T-helper 1 cell (primary cell): ENCODE measurements around the gene VIM.

ENCODE experiments used
- DNase-seq, 5 donors: peaks; one replicate each; pipeline ENCODE4 v3.0.0-alpha.2; 2012 to 2020

VIM gene

GRCh38 chr10:17210361-17210760, 17.7 kb upstream of the VIM start:
- DNase-seq, result no peak

DNA sequence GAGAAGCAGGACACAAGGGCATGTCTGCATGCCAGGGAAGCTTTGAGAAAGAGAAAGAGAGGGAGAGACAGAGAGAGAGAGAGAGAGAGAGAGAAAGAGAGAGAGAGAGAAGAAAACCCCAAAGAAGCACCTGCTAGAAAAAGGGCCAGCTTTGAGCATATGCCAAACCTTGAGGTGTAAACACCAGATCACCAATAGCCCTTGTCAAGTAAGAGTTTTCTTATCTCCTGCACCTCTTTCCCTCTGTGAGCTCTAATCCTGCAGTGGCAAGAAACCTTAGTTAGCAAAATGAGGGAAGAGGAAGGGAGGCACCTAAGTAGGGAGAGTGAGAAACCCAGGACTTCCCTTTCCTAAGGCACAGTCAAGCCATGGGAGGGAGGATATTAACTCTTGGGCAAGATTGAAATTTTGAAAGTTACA, 15.2 kb upstream of the VIM start:
- DNase-seq, result no peak

GRCh38 chr10:17213646-17214349, 14.2 kb upstream of the VIM start:
- no peak for DNase-seq

- DNase-seq, result no peak
Measured at GRCh38 chr10:17214526-17214925, 13.5 kb upstream of the VIM start.

GRCh38 chr10:17214971-17215781, 12.9 kb upstream of the VIM start:
- no peak for DNase-seq

DNA sequence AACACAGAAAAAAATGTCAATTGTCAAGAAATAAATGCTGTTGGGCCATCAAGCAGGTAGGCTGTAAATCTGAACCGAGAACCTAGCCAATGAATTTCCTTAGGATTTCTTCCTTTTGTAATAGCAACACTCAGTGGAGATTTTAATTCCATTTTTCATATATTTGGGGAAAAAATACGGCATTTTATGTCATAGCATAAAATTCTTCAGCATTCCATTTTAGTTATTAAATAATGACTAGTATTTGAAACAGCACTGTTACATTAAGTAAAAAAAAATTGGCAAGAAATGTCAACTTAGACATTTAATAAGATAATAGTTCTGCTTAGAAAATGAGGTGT, 12.3 kb upstream of the VIM start:
- DNase-seq, result no peak

- peak in 1 of 5 donors; percentile 92 for DNase-seq
Measured at GRCh38 chr10:17216217-17216900, 11.7 kb upstream of the VIM start.

- DNase-seq, result no peak
Measured at GRCh38 chr10:17216901-17217395, 11.1 kb upstream of the VIM start.

DNA sequence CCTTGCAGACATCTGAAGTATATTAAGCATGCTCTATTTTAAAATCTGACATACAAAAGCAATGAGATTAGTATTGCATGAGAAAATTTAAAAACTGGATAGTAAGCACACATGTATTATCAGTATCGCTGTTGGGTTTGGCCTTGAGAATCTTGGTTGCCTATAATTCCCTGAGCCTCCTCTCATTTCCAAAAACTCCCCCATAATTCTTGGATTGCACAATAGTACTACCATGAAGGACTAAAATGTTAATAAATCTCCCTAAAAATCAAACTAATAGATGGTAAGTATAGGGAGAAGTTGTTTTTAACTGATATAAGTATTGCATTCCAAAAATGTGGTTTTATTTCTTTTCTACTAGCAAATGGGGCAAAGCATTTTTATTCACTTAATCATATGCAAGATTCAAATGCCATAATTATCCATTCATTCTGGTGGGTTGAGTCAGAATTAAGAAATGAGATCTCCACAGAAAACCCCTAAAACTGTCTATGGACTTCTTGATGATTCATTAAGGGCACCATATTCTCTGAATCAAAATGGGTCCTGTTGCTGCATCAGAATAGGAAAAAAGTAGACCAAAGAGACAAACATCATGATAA, 10.3 kb upstream of the VIM start:
- DNase-seq, result no peak

- DNase-seq, result no peak
Measured at GRCh38 chr10:17219024-17219423, 9.0 kb upstream of the VIM start.

- DNase-seq, result no peak
Measured at GRCh38 chr10:17220652-17221100, 7.4 kb upstream of the VIM start.

DNA sequence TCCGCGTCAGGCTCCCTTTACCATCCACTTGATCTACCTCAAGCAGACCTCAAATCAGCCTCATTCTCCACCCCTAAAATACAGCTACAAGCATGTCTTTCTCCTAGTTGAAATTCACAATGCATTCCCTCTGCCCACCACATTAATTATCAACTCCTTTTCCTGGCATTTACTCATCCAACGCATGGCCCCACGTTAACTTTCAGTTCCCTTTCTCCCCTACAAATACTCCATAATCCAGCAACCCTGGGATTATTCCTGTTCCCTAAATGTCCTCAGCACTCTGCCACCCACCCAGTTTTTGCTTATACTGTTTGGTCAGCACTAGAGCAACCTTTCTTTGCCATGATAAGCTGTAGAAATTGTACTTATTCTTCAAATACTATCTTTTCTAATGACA, 5.7 kb upstream of the VIM start:
- DNase-seq, result no peak

GRCh38 chr10:17225808-17226207, 2.2 kb upstream of the VIM start:
- no peak for DNase-seq

DNA sequence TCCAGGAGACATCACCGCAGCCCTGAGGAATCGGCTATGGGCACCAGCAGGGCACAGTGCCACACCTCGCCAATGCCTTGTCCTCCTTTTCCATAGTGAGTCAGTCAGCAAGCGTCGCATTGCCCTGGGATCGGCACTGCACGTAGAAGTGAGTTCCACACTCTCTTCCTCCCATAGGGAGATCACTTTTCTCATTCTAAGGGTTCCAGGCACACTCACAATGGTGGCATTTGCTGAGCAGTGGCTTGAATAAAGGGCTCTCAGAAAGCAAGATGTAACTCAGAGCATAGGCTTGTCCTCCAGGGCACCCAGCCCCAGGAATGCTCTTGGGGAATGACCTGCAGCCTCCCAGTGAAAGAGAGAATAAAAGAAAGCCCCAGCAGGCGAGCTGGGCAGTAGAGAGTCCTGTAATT, 1.1 kb upstream of the VIM start:
- DNase-seq, result no peak

DNA sequence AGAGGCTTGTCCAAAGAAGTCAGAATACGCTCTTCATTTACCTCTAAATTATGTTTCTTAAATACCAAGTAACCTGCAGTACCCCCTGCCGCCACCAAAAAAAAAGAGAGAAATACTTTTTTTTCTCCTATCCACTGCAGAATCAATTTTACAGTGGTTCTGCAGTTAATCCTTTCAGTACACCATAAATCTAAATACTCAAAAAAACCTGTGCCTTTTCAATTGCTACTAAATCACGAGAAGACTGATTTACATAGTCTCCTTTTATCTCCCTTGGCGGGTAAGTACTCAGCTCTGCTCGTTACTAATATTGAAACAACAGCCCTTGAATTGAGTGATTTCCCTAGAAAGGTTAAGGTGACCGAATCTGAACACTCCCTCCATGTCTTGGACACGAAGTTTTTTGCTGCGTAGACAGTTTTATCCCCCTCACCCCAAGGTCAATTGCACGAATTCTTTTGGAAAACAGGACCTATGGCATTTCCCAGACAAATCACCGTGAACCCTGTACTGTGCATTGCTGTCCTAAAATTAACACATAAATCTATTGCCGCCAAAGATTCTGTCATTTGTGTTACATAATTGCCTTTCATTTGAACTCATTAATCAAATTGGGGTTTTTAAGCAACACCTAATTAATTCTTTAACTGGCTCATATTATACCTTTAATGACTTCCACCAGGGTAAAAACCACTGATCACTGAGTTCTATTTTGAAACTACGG, 512 bp upstream of the VIM start:
- peak in 2 of 5 donors; percentile 16 to 83 for DNase-seq

GRCh38 chr10:17229016-17229716, 1.1 kb downstream of the VIM start:
- peak; percentile 65 to 85 (median 70) for DNase-seq

GRCh38 chr10:17229717-17229966, 1.6 kb downstream of the VIM start:
- DNase-seq, result no peak

DNA sequence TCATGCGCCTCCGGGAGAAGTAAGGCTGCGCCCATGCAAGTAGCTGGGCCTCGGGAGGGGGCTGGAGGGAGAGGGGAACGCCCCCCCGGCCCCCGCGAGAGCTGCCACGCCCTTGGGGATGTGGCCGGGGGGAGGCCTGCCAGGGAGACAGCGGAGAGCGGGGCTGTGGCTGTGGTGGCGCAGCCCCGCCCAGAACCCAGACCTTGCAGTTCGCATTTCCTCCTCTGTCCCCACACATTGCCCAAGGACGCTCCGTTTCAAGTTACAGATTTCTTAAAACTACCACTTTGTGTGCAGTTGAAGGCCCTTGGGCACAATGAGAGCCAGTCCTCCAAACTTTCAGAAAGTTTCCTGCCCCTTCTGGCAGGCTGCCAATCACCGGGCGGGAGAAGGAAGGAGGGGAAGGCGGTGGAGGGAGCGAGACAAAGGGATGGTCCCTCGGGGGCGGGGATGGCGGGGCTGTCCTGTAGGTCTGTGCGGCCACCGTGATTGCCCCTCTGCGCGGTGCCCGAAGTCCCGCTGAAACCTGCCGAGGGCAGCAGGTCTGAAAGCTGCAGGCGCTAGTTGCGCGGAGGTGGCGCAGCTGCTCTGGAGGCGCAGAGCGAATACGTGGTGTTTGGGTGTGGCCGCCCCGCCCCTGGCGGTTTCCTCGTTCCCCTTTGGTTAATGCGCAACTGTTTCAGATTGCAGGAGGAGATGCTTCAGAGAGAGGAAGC, 2.1 kb downstream of the VIM start:
- DNase-seq, result peak; percentile 73 to 96 (median 83)

- no peak for DNase-seq
Measured at GRCh38 chr10:17231788-17232187, 3.7 kb downstream of the VIM start.

- DNase-seq, result peak in 1 of 5 donors; percentile 81
Measured at GRCh38 chr10:17232276-17232960, 4.4 kb downstream of the VIM start.
